ENCODE data around the gene F13B.

DNA sequence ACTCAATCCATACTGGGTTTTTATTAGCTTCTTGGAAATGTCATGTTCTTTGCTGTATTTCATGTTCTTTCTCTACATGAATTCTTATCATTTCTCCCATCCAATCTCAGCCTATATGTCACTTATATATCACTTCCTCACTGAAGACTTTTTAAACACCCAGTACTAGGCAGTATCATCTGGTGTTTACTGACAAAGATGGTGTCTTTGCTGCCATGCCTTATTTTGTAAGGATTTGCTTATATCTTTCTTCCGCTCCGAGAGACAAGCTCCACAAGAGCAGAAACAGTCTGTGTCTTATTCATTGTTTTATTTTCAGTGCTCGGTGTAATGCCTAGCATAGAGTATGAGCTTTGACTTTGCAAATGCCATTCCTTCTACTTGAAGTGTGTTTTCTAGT lies 30.2 kb downstream of the F13B start:
- TF ChIP-seq, protein P1, sequence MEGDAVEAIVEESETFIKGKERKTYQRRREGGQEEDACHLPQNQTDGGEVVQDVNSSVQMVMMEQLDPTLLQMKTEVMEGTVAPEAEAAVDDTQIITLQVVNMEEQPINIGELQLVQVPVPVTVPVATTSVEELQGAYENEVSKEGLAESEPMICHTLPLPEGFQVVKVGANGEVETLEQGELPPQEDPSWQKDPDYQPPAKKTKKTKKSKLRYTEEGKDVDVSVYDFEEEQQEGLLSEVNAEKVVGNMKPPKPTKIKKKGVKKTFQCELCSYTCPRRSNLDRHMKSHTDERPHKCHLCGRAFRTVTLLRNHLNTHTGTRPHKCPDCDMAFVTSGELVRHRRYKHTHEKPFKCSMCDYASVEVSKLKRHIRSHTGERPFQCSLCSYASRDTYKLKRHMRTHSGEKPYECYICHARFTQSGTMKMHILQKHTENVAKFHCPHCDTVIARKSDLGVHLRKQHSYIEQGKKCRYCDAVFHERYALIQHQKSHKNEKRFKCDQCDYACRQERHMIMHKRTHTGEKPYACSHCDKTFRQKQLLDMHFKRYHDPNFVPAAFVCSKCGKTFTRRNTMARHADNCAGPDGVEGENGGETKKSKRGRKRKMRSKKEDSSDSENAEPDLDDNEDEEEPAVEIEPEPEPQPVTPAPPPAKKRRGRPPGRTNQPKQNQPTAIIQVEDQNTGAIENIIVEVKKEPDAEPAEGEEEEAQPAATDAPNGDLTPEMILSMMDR (conservative IDR thresholded peaks at IDR 0.05) = no peak
- TF ChIP-seq ZFX (IDR thresholded peaks at IDR 0.05) = no peak

Measured in C4-2B (cell line).